ENCODE data around the gene GCC2.
"Not testable (repeated sequence)": the region's sequence is repeated elsewhere in the genome, so short reads cannot be mapped to it uniquely, and the experiment has no call there.

GCC2 gene

GRCh38 chr2:108441712-108442111, 7.3 kb upstream of the GCC2 start:
- no peak for DNase-seq

- DNase-seq = no peak
Measured at GRCh38 chr2:108444941-108445840, 3.8 kb upstream of the GCC2 start.

- no peak for DNase-seq
Measured at GRCh38 chr2:108446703-108447102, 2.3 kb upstream of the GCC2 start.

GRCh38 chr2:108447947-108448677, 894 bp upstream of the GCC2 start:
- DNase-seq = no peak

GRCh38 chr2:108449410-108450130, 564 bp downstream of the GCC2 start:
- peak in 1 of 2 experiments; percentile 16 for DNase-seq

- DNase-seq = no peak
Measured at GRCh38 chr2:108450863-108451262, 1.9 kb downstream of the GCC2 start.

- no peak for DNase-seq
Measured at GRCh38 chr2:108451976-108452375, 3.0 kb downstream of the GCC2 start.

GRCh38 chr2:108453530-108453929, 4.5 kb downstream of the GCC2 start:
- DNase-seq = not testable (repeated sequence)

GRCh38 chr2:108454440-108454839, 5.4 kb downstream of the GCC2 start:
- no peak for DNase-seq

GRCh38 chr2:108455571-108455970, 6.6 kb downstream of the GCC2 start:
- DNase-seq = no peak

GRCh38 chr2:108458082-108458481, 9.1 kb downstream of the GCC2 start:
- DNase-seq = no peak

- no peak for DNase-seq
Measured at GRCh38 chr2:108459441-108459840, 10.4 kb downstream of the GCC2 start.

- DNase-seq = no peak
Measured at GRCh38 chr2:108460345-108461037, 11.5 kb downstream of the GCC2 start.

GRCh38 chr2:108477099-108477498, 28.1 kb downstream of the GCC2 start:
- DNase-seq = no peak

GRCh38 chr2:108485253-108485652, 36.2 kb downstream of the GCC2 start:
- no peak for DNase-seq

- no peak for DNase-seq
Measured at GRCh38 chr2:108490506-108491122, 41.6 kb downstream of the GCC2 start.

- DNase-seq = no peak
Measured at GRCh38 chr2:108491848-108492247, 42.8 kb downstream of the GCC2 start.

GRCh38 chr2:108492364-108492763, 43.4 kb downstream of the GCC2 start:
- no peak for DNase-seq

- DNase-seq = not testable (repeated sequence)
Measured at GRCh38 chr2:108496167-108496566, 47.2 kb downstream of the GCC2 start.

- not testable (repeated sequence) for DNase-seq
Measured at GRCh38 chr2:108507620-108508019, 58.6 kb downstream of the GCC2 start.

- not testable (repeated sequence) for DNase-seq
Measured at GRCh38 chr2:108512431-108512830, 63.4 kb downstream of the GCC2 start.

- DNase-seq = not testable (repeated sequence)
Measured at GRCh38 chr2:108514478-108514877, 65.5 kb downstream of the GCC2 start.

Measured in stimulated activated CD4-positive, alpha-beta T cell treated with anti-CD3 and anti-CD28 coated beads, Interleukin-4, amount 100 ng/mL, for 4 hours (primary cell).